ENCODE results near the gene SPARC.

The SPARC gene

GRCh38 chr5:151617841-151618710 lies 68.6 kb downstream of the SPARC start:
- no peaks in the 10 kb centered on the region for H3K36me3 ChIP-seq (ENCODE audit: control insufficient read depth, insufficient read depth, low read length)
- H3K27ac ChIP-seq, result no peak overlapping the region
- TF ChIP-seq CTCF (IDR thresholded peaks at IDR 0.05), result no peak
- H3K4me1 ChIP-seq, result no peaks in the 10 kb centered on the region
- no peaks in the 10 kb centered on the region for H3K79me2 ChIP-seq
- no peak overlapping the region for H2AFZ ChIP-seq
- H3K9me3 ChIP-seq (ENCODE audit: control insufficient read depth, low read length), result no peaks in the 10 kb centered on the region
- no peak overlapping the region for H3K4me3 ChIP-seq (ENCODE audit: low read depth, low read length)
- H3K27me3 ChIP-seq (ENCODE audit: control insufficient read depth, insufficient read depth, low read length), result no peaks in the 10 kb centered on the region
- H3K4me2 ChIP-seq (ENCODE audit: low read length), result no peak overlapping the region
- H3K9ac ChIP-seq, result no peak overlapping the region

GRCh38 chr5:151617383-151617840 lies 69.3 kb downstream of the SPARC start:
- Histone ChIP-seq H3K79me2 (no peaks in the 10 kb centered on the region), H3K36me3 (ENCODE audit: control insufficient read depth, insufficient read depth, low read length) (no peaks in the 10 kb centered on the region), H3K9ac (no peak overlapping the region), H3K4me3 (ENCODE audit: low read depth, low read length) (no peak overlapping the region), H3K9me3 (ENCODE audit: control insufficient read depth, low read length) (no peaks in the 10 kb centered on the region), H3K4me2 (ENCODE audit: low read length) (no peak overlapping the region), H3K27me3 (ENCODE audit: control insufficient read depth, insufficient read depth, low read length) (no peaks in the 10 kb centered on the region), H3K27ac (no peak overlapping the region), H3K4me1 (no peaks in the 10 kb centered on the region), H2AFZ (no peak overlapping the region)
- no peak for TF ChIP-seq CTCF (IDR thresholded peaks at IDR 0.05)

GRCh38 chr5:151615431-151615830 lies 71.3 kb downstream of the SPARC start:
- H3K4me2 ChIP-seq (ENCODE audit: low read length), result no peak overlapping the region
- TF ChIP-seq CTCF (IDR thresholded peaks at IDR 0.05), result no peak
- H3K9ac ChIP-seq, result no peak overlapping the region
- no peaks in the 10 kb centered on the region for H3K4me1 ChIP-seq
- no peak overlapping the region for H2AFZ ChIP-seq
- no peaks in the 10 kb centered on the region for H3K9me3 ChIP-seq (ENCODE audit: control insufficient read depth, low read length)
- no peaks in the 10 kb centered on the region for H3K79me2 ChIP-seq
- no peaks in the 10 kb centered on the region for H3K36me3 ChIP-seq (ENCODE audit: control insufficient read depth, insufficient read depth, low read length)
- no peak overlapping the region for H3K4me3 ChIP-seq (ENCODE audit: low read depth, low read length)
- H3K27ac ChIP-seq, result no peak overlapping the region
- H3K27me3 ChIP-seq (ENCODE audit: control insufficient read depth, insufficient read depth, low read length), result no peaks in the 10 kb centered on the region

- no peak overlapping the region for H3K4me3 ChIP-seq (ENCODE audit: low read depth, low read length)
- H3K27ac ChIP-seq, result no peak overlapping the region
- TF ChIP-seq CTCF (IDR thresholded peaks at IDR 0.05), result no peak
- no peak overlapping the region for H3K9ac ChIP-seq
- no peaks in the 10 kb centered on the region for H3K27me3 ChIP-seq (ENCODE audit: control insufficient read depth, insufficient read depth, low read length)
- H3K79me2 ChIP-seq, result no peaks in the 10 kb centered on the region
- no peaks in the 10 kb centered on the region for H3K4me1 ChIP-seq
- no peak overlapping the region for H3K4me2 ChIP-seq (ENCODE audit: low read length)
- no peaks in the 10 kb centered on the region for H3K36me3 ChIP-seq (ENCODE audit: control insufficient read depth, insufficient read depth, low read length)
- H2AFZ ChIP-seq, result no peak overlapping the region
- no peaks in the 10 kb centered on the region for H3K9me3 ChIP-seq (ENCODE audit: control insufficient read depth, low read length)
Observed at GRCh38 chr5:151614565-151614964, 72.2 kb downstream of the SPARC start.

Measured in parathyroid adenoma (tissue), 2 donors.